HAP-1 (cell line): ENCODE measurements around the gene ZFP69.
A peak's percentile ranks its signal among the peaks of the same experiment; 100 is the strongest.

ENCODE experiments used
- DNase-seq, 2 experiments: peaks; one replicate each; pipeline ENCODE4 v3.0.0-alpha.2; 2016 to 2020; ENCODE audit warnings: low spot score in 2 of 2
- H3K27me3 ChIP-seq: fragments of 250-450 bp; sonication (Bioruptor Pico); 2 replicates; pipeline ENCODE4 v1.5.1; 2020; ENCODE audit warnings: low read depth, mild to moderate bottlenecking, moderate library complexity
- H3K36me3 ChIP-seq: fragments of 250-450 bp; sonication (Bioruptor Pico); replicated peaks from 2 replicates; pipeline ENCODE4 v1.5.1; 2020; ENCODE audit warnings: mild to moderate bottlenecking
- H3K4me1 ChIP-seq: fragments of 250-450 bp; sonication (Bioruptor Pico); 2 replicates; pipeline ENCODE4 v1.5.1; 2020; ENCODE audit warnings: mild to moderate bottlenecking
- H3K4me3 ChIP-seq: fragments of 250-450 bp; sonication (Bioruptor Pico); 2 replicates; pipeline ENCODE4 v1.5.1; 2020; ENCODE audit warnings: mild to moderate bottlenecking, moderate library complexity
- H3K9me3 ChIP-seq: fragments of 250-450 bp; sonication (Bioruptor Pico); 2 replicates; pipeline ENCODE4 v1.5.1; 2020; ENCODE audit warnings: mild to moderate bottlenecking, moderate library complexity
- in situ Hi-C: fragments of 300-500 bp; cut with MboI; formaldehyde crosslinking; loops from 3 replicates; pipeline ENCODE4 v1.14.3; 2020; ENCODE audit warnings: low sequenced_read_pairs, inconsistent platforms, mixed read lengths

ZFP69 gene

DNA sequence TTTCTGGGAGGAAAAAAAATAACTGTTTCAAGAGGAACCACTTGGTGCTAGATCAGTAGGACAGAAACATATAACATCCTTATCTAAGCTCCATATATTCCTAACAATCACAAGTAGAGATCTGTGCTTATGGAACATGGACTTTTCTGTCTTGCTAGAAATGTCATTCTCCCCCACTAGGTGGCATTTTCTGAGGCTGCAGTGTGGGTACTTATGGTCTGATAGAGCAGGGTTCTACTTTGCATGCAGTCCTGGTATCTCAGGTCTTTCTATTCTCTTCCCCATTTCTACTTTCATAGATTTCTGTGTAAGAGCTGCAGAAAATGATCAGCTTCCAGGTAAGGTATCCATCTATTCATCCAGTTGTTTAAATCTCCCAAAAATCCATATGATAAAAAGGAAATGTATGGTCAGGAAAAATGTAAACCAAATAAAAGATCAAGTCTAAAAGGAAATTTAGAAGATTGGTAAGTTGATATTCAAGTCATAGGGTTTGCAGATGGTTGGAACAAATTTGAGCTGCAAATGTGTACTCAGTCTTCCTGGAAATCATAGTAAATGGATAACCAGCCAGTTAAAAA lies 55.8 kb downstream of the ZFP69 start:
- no peaks in the 10 kb centered on the region for H3K9me3 ChIP-seq
- peaks cover 8% of the 10 kb centered on the region; the same call in 1 of the 2 replicates for H3K36me3 ChIP-seq
- in situ Hi-C loops = no loop called here
- H3K27me3 ChIP-seq = no peaks in the 10 kb centered on the region
- H3K4me3 ChIP-seq = no peak overlapping the region
- DNase-seq = peak; percentile 63 to 65
- H3K4me1 ChIP-seq = no peaks in the 10 kb centered on the region; the same call in 1 of the 2 replicates

DNA sequence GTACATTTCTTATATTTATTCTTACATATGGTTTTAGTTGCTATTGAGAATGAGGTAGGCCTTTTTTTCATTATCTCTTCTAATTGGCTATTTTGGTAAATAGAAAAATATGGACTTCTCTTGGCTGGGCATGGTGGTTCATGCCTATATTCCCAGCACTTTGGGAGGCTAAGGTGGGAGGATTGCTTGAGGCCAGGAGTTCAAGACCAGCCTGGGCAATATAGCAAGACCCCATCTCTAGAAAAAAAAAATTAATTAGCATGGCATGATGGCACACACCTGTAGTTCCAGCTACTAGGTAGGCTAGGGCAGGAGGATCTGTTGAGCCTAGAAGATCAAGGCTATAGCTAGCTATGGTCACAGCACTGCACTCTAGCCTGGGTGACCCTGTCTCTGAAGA lies 57.5 kb downstream of the ZFP69 start:
- Histone ChIP-seq H3K4me1 (no peaks in the 10 kb centered on the region; the same call in 1 of the 2 replicates), H3K4me3 (no peak overlapping the region), H3K36me3 (peaks cover 8% of the 10 kb centered on the region; the same call in 1 of the 2 replicates), H3K27me3 (no peaks in the 10 kb centered on the region), H3K9me3 (no peaks in the 10 kb centered on the region)
- in situ Hi-C loops = no loop called here
- DNase-seq = no peak

DNA sequence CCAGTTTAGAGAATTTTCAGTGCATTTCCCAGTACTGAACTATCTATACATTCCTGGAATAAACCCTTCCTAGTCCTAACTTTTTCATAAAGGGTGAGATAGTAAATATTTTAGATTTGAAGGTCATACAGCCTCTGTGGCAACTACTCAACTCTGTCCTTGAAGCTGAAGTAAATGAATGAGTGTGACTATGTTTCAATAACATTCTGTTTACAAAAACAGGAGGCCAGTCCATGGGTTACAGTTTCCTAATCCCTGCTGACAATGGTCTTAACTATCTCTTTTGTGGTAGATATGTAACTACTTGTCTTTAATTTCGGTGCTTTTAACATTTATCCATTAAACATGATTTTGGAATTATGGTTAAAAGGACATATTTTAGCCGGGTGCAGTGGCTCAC lies 58.6 kb downstream of the ZFP69 start:
- Histone ChIP-seq H3K9me3 (no peaks in the 10 kb centered on the region), H3K36me3 (peaks cover 8% of the 10 kb centered on the region; the same call in 1 of the 2 replicates), H3K4me1 (no peaks in the 10 kb centered on the region; the same call in 1 of the 2 replicates), H3K27me3 (no peaks in the 10 kb centered on the region), H3K4me3 (no peak overlapping the region)
- DNase-seq = no peak
- in situ Hi-C loops = no loop called here

DNA sequence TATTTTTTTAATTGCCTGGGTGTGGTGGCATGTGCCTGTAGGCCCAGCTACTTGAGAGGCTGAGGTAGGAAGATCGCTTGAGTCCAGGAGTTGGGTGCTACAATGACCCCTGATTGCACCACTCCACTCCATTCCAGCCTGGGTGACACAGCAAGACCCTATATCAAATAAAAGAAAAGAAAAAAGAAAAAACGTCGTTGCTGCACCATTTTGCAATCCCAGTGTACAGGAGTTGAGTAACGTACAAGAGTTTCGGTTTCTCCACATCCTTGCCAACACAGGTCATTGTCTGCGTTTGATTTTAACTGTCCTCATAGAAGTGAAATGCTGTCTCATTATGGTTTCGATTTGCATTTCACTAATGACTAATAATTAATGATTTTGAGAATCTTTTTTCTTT lies 62.2 kb downstream of the ZFP69 start:
- Histone ChIP-seq H3K9me3 (no peaks in the 10 kb centered on the region), H3K4me1 (no peaks in the 10 kb centered on the region), H3K27me3 (no peaks in the 10 kb centered on the region), H3K36me3 (peaks cover 22% of the 10 kb centered on the region), H3K4me3 (no peak overlapping the region)
- in situ Hi-C loops = no loop called here
- no peak for DNase-seq
